Measurements from ENCODE around the gene LOXL4.

The LOXL4 gene

GRCh38 chr10:98267894-98268693 is at the start of gene LOXL4:
TSS of gene LOXL4 (minus strand) at chr10:98268194. CDS start at chr10:98263019, 5,175 bp downstream.
- DNase-seq = peak; percentile 55

GRCh38 chr10:98316661-98317060 is 48.7 kb upstream of the LOXL4 start:
- no peak for DNase-seq

GRCh38 chr10:98316170-98316569 is 48.2 kb upstream of the LOXL4 start:
- DNase-seq = no peak

GRCh38 chr10:98314532-98315284 is 46.7 kb upstream of the LOXL4 start:
- peak; percentile 23 for DNase-seq

GRCh38 chr10:98313598-98313997 is 45.6 kb upstream of the LOXL4 start:
- DNase-seq = no peak

GRCh38 chr10:98312822-98313221 is 44.8 kb upstream of the LOXL4 start:
- DNase-seq = no peak

GRCh38 chr10:98312349-98312748 is 44.4 kb upstream of the LOXL4 start:
- DNase-seq = no peak

GRCh38 chr10:98310701-98311100 is 42.7 kb upstream of the LOXL4 start:
- no peak for DNase-seq

- DNase-seq = peak; percentile 59
Measured at GRCh38 chr10:98309366-98310355, 41.7 kb upstream of the LOXL4 start.

- no peak for DNase-seq
Measured at GRCh38 chr10:98308669-98309365, 40.8 kb upstream of the LOXL4 start.

GRCh38 chr10:98307916-98308541 is 40.0 kb upstream of the LOXL4 start:
- DNase-seq = no peak

GRCh38 chr10:98306501-98306900 is 38.5 kb upstream of the LOXL4 start:
- no peak for DNase-seq

GRCh38 chr10:98303569-98303968 is 35.6 kb upstream of the LOXL4 start:
- DNase-seq = no peak

GRCh38 chr10:98302741-98303365 is 34.9 kb upstream of the LOXL4 start:
- no peak for DNase-seq

GRCh38 chr10:98301664-98302319 is 33.8 kb upstream of the LOXL4 start:
- no peak for DNase-seq

GRCh38 chr10:98300526-98301229 is 32.7 kb upstream of the LOXL4 start:
- DNase-seq = no peak

GRCh38 chr10:98299341-98299740 is 31.3 kb upstream of the LOXL4 start:
- DNase-seq = peak; percentile 37

GRCh38 chr10:98296524-98296923 is 28.5 kb upstream of the LOXL4 start:
- DNase-seq = no peak

GRCh38 chr10:98295907-98296306 is 27.9 kb upstream of the LOXL4 start:
- DNase-seq = no peak

- no peak for DNase-seq
Measured at GRCh38 chr10:98295401-98295811, 27.4 kb upstream of the LOXL4 start.

Measured in hematopoietic multipotent progenitor cell treated with erythropoietin and hydrocortisone succinate and interleukin-3 and kit ligand, for 4 days (in vitro differentiated cells).